HG02642 (cell line): ENCODE results near the gene SYNGR1.
"Not testable (repeated sequence)": the region's sequence is repeated elsewhere in the genome, so short reads cannot be mapped to it uniquely, and the experiment has no call there.

Experiments used
- ATAC-seq: cut with Tn5 transposase; IDR thresholded peaks from one replicate; pipeline ENCODE4 v1.9.1; 2021; ENCODE audit warnings: mild to moderate bottlenecking; ENCODE audit not compliant: unreplicated experiment, poor library complexity

Gene SYNGR1

DNA sequence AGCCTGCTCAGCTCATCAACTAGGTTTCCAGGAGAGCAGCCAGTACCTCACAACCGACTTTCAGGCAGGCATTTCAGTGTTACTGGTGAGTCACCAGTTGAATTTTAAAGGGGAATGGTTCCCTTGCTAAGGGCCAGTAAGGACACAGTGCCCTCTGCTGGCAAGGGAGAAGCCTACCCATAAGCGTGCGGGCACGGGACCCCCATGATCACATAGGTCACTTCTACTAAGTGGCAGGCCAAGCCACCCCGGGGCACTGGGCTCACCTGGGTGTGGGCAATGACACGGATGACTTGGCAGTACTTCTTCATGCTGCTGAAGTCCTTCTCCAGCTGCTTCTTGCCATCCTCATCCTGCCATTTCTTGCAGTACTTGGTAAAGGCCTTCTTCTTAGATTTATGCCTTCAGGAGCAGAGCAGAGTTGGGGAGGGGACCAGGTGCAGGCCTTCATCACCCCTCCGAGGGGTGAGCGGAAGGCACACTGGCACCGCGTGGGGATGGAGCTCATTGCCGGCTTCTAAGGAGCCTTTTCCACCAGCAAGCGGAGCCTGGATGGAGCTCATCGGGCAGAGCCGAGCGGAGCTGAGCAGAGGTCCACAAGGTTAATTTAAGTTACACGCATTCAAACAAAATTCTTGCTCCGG, 33.2 kb upstream of the SYNGR1 start:
- no peak for ATAC-seq

DNA sequence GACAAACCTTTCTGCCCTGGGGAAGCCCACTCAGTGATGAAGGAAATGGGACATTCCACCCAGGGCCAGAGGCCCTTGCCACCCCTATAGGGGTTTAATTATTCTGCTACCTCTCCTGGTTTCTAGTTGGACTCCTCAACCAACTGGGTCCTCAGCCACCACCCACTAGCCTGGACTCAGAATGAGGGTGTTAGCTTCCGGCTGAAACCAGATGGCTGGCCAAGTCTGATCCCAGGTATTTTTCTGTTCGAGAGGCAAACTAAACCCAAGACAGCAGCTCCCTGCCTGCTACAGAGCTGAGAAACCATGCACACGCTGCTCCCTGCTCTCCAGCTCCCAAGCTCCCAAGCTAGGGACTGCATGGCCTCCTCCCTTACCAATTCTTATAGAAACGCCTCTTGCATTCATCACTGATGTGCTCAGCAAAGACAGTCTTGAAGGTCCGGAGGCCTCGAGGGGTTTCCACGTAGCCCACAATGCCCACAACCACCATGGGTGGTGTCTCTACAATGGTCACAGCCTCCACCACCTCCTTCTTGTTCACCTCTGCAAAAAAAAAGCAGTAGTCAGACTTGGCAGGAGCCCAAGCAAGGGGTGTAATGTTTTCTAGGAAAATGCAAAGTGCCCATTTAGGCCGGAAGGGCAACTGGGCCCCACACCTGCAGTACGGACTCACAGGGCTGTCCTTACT, 32.6 kb upstream of the SYNGR1 start:
- no peak for ATAC-seq

DNA sequence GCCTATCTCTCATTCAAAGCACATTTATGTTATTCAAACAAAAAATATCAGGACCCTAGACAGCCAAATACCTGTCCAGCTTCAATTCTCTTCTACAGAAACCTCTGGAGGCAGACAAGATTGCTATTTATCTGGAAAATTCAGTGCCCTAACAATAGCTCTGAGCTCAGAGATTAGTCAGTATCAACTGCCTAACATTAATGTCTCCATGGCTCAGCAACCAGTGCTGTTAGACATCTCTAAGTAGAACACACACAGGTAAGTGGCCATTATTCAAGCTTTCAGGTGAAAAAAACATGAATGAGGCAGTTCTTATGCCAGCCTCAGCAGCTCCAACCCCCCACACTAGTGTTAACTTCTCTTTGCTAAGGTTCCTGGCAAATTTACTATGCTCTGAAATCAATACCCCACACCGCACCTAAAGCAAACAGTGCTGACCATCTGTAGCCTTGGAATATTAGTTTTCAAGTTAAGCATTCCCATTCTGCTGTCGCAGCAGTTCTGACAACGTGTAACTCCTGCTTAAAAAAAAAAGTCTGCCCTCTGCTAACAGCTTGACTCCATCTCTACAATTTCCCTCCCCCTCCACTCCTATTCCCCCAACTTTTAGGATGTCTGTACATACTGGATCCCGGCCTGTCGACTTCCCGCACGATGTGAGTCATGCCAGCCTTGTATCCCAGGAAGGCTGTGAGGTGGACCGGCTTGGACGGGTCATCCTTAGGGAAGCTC, 31.9 kb upstream of the SYNGR1 start:
- ATAC-seq, result no peak

DNA sequence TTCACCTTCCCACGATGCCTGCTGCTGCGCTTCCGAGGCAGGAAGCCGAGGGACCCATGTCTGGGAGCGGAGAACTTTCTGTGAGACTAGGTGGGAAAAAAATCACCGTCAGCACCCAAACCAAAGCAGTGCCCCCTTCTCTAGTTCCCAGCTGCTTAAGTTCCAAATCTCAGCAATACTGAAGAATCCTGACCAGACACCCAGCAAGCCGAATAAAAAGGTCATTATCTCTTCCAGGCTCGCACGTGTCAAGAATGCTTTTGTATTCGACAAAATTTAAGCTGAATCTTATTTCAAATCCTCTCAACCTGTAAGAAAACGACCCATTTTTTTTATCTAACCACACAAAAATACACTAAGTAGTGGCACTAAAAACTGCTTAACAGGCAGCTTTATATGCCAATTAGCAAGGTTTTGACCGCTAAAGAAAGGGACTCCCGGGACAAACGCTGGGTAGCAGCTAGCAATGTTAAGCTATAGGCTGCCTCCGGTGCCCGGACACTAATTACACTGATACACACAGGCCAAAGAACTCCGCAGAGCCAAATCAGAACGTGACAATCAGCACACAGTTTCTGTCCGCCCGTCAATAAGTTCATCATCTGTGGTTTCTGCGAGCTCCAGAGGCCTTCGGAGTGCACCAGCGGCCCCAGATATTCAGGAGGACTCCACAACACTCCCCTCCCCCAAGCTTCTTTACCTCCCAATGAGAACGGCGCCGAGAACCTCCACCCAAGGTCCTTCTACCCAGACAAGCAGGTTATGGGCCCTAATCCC, 31.1 kb upstream of the SYNGR1 start:
- ATAC-seq, result no peak

DNA sequence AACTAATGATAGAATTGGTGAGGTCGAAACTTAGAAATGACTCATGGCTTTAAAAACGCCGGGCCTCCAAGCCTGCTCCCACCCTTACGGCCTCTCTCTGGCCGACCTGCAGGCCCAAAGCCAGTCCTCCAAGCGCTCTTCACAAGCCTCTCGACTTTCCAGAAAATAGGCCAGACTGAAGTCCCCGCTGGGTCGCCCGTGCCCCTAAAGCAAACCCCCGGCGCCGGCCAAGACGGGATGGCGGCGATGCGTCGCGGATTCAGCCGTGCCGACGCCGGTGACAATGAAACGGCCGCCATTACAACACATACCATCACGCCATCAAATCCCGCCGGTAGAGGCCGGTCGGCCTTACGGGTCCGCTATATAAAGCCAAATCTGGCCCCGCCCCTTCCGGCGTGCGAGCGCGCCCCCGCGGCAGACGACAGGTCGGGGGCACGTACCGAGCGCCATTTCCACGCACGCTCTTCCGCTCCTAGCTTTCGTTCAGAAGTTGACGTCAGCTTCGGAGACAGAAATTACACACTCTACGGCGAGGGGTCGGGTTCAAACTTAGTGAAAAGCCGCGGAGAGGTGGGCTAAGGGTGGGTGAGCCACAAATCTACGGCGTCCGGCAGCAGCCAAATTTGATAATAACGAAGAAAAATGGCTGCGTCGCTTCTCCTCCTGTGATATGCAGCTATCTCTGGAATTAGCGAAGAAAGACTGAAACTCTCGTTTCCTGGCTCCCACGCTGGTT, 30.3 kb upstream of the SYNGR1 start, which contains the start of gene RPL3:
Gene RPL3 (minus strand): TSS at position 340 of the 739 bp plus-strand sequence. CDS start 26 bp downstream, at position 314.
- ATAC-seq, result peak; percentile 83

DNA sequence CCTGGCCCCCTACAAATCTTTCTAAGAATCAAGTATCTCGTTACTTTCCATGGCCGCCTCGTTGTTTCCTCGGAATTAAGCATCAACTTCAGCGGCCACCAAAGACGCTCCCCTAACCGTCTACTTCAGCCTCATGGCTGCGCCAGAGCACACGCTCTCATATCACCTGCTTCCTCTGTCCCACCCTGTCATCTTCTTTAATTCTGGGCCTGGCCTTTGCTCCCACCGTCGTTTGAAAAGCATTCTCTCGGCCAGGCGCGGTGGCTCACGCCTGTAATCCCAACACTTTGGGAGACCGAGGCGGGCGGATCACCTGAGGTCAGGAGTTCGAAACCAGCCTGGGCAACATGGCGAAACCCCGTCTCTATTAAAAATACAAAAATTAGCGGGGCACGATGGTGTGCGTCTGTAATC, 29.2 kb upstream of the SYNGR1 start:
- not testable (repeated sequence) for ATAC-seq

DNA sequence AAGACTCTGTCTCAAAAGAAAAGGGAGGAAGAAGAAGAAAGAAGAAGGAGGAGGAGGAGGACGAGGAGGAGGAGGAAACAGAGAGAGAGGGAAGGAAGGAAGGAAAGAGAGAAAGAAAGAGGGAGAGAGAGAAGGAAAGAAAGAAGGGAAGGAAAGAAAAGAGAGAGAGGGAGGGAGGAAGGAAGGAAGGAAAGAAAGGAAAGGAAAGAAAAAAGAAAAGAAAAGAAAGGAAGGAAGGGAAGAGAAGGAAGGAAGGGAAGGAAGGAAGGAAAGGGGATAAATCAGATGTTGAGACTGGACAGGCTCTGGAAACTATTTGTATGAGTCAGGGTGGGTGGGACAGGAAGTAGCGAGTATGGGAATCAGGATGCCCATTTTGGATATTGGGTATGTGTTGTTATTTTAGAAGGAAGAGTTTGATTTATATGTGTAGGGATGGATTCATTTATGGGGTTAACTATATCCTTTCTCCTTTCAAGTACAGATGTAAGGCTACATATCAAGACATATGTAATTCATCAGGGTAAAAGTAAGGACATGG, 24.3 kb upstream of the SYNGR1 start:
- ATAC-seq, result no peak

DNA sequence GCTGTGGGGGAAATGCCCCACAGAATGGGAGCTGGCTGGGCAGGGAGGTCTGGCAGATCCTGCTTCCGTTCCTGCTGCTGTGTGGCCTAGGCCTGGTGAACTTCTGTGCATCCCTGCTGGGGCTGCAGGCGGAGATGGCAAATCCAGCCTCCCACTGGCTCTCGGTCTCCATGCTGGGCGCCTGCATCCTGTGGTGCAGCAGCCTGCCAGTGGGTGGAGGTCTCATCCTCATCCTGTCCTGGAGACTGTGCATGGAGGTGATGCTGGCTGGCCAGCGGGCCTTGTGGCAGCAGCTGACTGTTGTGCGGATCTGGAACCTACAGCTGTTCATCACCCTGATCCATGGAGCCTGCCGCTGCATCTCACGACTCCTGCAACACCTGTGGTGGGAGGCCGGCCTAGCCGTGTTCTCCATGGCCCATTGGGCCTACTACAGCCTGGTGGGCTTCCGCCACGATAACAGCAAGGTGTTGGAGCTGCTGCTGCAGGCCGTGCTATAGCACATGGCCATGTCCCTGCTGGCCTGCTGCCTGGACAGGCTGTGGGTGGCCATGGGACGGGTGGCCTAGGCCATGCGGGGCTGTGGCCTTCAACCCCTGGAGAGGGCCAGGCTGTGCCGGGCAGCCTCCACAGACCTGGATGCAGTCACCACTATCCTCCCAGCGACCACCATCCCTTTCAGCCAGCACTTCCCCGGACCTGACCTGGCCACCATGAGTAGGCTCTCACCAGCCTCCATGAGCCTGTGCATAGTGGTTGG, 21.6 kb upstream of the SYNGR1 start:
- no peak for ATAC-seq

DNA sequence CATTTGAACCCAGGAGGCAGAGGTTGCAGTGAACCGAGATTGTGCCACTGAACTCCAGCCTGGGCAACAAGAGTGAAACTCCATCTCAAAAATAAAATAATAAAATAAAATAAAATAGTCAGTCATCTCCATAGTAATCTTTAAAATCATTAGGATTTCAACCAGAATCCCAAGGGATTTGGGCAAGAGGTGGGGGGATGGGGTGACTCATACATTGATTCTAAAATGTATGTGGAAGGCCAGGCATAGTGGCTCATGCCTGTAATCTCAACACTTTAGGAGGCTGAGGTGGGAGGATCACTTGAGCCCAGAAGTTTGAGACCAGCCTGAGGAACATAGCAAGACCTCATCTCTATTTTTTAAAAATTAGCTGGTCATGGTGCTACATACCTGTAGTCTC, 19.2 kb upstream of the SYNGR1 start:
- ATAC-seq, result not testable (repeated sequence)

DNA sequence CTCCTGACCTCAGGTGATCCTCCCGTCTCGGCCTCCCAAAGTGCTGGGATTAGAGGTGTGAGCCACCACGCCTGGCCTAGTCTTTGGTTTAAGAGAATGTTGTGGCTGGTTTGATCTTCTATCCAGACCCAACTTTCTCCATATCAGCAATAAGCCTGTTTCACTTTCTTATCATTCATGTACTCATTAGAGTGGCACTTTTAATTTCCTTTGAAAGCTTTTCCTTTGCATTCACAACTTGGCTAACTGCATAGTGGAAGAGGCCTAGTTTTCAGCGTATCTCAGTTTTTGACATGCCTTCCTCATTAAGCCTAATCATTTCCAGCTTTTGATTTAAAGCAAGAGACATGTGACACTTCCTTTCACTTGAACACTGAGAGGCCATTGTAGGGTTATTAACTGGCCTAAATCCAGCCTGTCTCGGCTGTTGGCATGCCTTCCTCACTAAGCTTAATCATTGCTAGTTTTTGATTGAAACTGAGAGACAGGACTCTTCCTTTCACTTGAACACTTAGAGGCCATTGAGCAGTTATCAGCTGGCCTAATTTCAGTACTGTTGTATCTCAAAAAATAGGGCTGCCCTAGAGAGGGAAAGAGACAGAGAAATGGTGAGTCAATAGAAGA, 17.2 kb upstream of the SYNGR1 start:
- ATAC-seq, result no peak

DNA sequence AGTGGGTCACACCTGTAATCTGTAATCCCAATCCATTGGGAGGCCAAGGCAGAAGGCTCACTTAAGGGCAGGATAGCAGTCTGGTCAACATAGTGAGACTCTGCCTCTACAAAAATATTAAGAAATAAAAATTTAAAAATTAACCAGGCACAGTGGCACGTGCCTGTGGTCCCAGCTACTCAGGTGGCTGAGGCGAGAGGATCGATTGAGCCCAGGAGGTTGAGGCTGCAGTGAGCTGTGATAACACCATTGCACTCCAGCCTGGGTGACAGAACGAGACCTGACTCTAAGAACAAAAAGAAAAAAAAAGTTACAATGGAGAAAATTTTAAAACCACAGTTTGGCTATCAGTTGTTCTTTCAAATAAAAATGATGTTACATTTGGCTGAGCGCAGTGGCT, 13.4 kb upstream of the SYNGR1 start:
- no peak for ATAC-seq

DNA sequence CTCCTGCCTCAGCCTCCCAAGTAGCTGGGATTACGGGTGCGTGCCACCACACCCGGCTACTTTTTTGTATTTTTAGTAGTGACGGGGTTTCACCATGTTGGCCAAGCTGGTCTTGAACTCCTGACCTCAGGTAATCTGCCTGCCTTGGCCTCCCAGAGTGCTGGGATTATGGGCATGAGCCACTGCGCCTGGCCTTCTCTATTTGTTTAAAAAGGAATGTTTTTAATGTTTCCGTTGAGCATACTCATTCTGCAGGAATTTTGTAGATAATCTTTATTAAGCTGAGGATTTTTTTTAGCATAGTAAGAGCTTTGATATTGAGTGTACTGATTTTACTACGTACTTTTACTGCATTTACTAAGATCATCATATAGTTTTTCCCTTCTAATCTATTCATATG, 10.0 kb upstream of the SYNGR1 start:
- ATAC-seq, result not testable (repeated sequence)

DNA sequence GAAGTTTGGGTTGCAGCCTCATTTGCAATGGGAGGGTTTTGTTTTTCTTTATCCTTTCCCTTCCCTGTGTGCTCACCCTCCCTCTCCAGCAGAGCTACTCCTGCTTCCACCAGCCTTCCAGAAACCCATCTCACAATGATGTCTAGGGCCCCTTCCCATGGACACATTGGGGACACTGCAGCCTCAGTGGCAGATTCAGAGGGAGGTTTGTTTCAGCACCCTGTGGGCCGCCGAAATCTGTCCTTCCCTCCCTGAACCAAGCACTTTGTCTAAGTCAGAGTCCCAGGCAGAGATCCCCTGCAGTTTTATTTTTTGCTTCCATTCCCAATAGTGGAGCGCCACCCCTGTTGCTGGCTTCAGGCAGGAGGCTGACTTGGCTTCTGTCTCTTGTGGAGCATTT, 8.6 kb upstream of the SYNGR1 start:
- ATAC-seq, result no peak

DNA sequence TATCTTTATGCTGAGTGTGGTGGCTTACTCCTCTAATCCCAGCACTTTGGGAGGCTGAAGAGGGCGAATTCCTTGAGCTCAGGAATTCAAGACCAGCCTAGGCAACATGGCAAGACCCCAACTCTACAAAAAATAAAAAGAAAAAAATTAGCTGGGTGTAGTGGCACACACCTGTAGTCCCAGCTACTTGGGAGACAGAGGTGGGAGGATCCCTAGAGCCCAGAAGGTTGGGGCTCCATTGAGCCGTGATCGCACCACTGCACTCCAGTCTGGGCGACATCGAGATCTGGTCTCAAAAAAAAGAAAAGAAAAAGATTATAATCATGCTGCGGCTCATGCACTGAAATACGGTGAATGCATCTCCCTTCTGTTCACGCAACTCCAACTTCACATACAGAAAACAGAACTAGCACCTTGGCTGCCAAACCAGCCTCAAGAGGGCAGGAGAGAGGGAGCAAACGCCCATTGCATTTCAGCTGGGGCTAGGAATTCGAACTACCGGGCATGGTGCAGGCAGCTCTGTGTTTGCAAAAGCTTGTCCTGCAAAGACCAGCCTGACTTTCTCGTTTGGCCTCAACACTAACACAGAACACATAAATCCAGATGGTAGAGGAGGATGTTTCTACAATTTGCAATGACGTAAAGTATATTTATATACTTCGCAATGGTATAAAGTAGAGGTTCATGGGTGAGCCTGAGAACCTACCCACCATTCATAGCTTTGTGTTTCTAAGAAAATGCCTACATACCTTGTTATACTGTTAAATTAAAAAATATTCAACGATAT, 6.3 kb upstream of the SYNGR1 start:
- no peak for ATAC-seq

DNA sequence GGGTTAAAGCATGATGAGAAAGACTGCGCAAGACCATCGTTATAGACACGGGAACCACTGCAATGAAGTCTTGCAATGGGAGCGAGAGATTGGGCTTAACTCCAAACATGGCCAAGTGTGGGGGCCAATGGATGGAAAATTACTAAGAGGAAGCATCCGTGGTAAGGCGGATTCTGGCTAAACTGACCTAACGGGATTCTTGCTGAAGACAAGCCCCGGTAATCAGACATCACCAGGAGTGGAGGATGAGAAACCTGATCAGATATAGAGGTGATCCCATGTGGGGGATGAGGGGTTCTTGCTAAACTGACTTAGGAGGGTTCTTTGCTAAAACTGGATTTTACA, 5.8 kb upstream of the SYNGR1 start:
- ATAC-seq, result no peak

DNA sequence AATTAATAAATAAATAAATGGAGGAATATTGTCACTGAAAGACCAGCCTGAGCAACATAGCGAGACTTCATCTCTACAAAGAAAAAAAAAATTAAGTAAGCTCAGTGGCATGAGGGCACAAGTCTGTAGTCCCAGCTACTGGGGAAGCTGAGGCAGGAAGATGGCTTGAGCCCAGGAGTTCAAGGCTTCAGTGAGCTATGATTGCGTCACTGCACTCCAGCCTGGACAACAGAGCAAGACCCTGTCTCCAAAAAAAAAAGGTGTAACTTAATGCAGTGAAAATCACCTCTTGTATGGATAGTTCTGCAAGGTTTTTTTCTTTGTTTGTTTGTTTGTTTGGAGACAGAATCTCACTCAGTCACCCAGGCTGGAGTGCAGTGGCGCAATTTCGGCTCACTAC, 4.6 kb upstream of the SYNGR1 start:
- ATAC-seq, result no peak

DNA sequence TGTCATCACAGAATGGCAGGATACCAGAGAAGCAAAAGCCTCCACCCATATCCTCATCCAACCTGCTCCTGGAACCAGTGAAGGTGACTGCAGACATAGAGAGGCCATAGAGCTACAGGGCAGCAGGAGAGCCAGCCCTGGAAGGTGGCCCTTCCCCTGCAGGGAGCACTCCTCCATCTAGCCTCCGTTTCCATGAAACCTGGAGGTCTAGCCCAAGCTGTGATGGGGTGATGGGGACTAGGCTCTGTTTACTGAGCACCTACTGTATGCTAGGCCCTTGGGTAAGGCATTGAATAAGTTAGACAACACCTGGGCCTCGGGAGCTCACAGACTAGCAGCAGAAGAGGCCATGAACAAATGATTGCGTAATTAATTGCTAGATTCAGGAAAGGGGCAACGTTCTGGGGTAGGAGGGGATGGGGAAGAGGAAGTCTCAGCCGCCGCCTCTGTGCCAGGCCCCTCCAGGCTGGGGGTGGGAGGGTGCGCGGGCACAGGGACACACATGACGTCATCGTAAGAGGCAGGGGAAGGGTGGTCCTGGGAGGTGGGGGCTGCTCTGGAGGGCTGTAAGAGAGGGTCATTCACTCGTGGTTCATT, 784 bp upstream of the SYNGR1 start:
- no peak for ATAC-seq
